ENCODE results near the gene SRGAP1. TPM values are rescaled to one million over a fixed set of nuclear protein-coding genes. Genes with fewer than 3 reads are reported as not detected.

Gene SRGAP1
- total and polyA plus RNA-seq, 2 of the 8 experiments (the other 6 are each of a cell fraction or from before 2014, with no cell fraction given): 3.2 to 7.3 TPM

- Histone ChIP-seq H3K4me1 (replicated peaks in 1 of 4; ENCODE audit: control insufficient read depth in 3 of 4, insufficient read depth in 4 of 4, low read length in 3 of 4) (peaks cover 0 to 8% (median 1%) of the 10 kb centered on the region in 4 experiments; a peak in 4 of 7 replicates), H2AFZ (ENCODE audit: low read length) (no peak overlapping the region), H2BK20ac (ENCODE audit: low read length) (no peak overlapping the region), H3K9me3 (ENCODE audit: insufficient read depth in 2 of 2, low read depth in 1 of 2, low read length in 1 of 2) (no peaks in the 10 kb centered on the region), H2BK12ac (ENCODE audit: low read depth, low read length) (no peak overlapping the region), H2BK120ac (replicated peaks; ENCODE audit: low read depth, low read length) (no peak overlapping the region), H3K14ac (ENCODE audit: insufficient read length) (no peak overlapping the region), H4K91ac (replicated peaks; ENCODE audit: insufficient read length, low read length) (no peak overlapping the region), H3K4me2 (ENCODE audit: insufficient read depth in 1 of 2, low read depth in 2 of 2, low read length in 2 of 2) (no peak overlapping the region), H3K27me3 (replicated peaks in 1 of 4; ENCODE audit: control insufficient read depth in 3 of 4, extremely low read depth in 1 of 4, insufficient read depth in 3 of 4, low read length in 3 of 4) (no peaks in the 10 kb centered on the region), H3K79me1 (ENCODE audit: low read depth, low read length) (peaks cover 2% of the 10 kb centered on the region; the same call in 1 of the 2 replicates), H3K4me3 (ENCODE audit: extremely low read depth in 1 of 4, insufficient read depth in 2 of 4, low read depth in 3 of 4, low read length in 4 of 4) (no peak overlapping the region), H3K23me2 (ENCODE audit: low read depth, low read length) (no peaks in the 10 kb centered on the region), H2BK5ac (ENCODE audit: low read depth, low read length) (no peak overlapping the region), H3K23ac (ENCODE audit: insufficient read length) (no peak overlapping the region), H4K8ac (ENCODE audit: extremely low read depth, insufficient read depth, low read length) (no peak overlapping the region), H3K18ac (ENCODE audit: extremely low read depth, low read length) (no peak overlapping the region), H3K9ac (replicated peaks in 1 of 4; ENCODE audit: extremely low read depth in 1 of 4, low read depth in 3 of 4, low read length in 3 of 4) (no peak overlapping the region), H3K4ac (replicated peaks; ENCODE audit: insufficient read length, low read depth, low read length) (no peak overlapping the region), H2AK5ac (ENCODE audit: low read depth, low read length) (no peak overlapping the region), H3K27ac (ENCODE audit: low read depth, low read length) (no peak overlapping the region), H2BK15ac (ENCODE audit: low read length) (no peak overlapping the region), H4K20me1 (replicated peaks in 1 of 2; ENCODE audit: control insufficient read depth in 1 of 2, insufficient read depth in 2 of 2, low read length in 2 of 2) (no peaks in the 10 kb centered on the region), H3K36me3 (ENCODE audit: control insufficient read depth in 2 of 4, insufficient read depth in 4 of 4, low read length in 3 of 4) (no peaks in the 10 kb centered on the region), H3K56ac (replicated peaks; ENCODE audit: insufficient read length, low read depth, low read length) (no peak overlapping the region), H3K79me2 (ENCODE audit: control insufficient read depth in 1 of 2, insufficient read depth in 2 of 2, low read length in 2 of 2) (no peaks in the 10 kb centered on the region; a peak in 1 of 4 replicates), H4K5ac (ENCODE audit: insufficient read length, low read depth, low read length) (no peak overlapping the region)
- POLR2A ChIA-PET (ENCODE audit: partially characterized antibody): interaction anchor here (1.0 to 1.1 kb wide), 2 partner anchors 9 to 30 kb away, joined by 3 read pairs; no protein-coding TSS in a partner anchor
- TF ChIP-seq KDM1A (IDR thresholded peaks at IDR 0.05; ENCODE audit: borderline replicate concordance, low read length) (peak; percentile 30; the same call in 1 of the 2 replicates), ASH2L (IDR thresholded peaks at IDR 0.05; ENCODE audit: low read length) (no peak), MAX (IDR thresholded peaks at IDR 0.05) (no peak)
- DNase-seq (ENCODE audit: low read depth in 1 of 2, low spot score in 2 of 2) (no peak), FAIRE-seq (no peak)
- WGBS, 2 experiments (ENCODE audit: extremely low coverage in 1 of 2, insufficient coverage in 1 of 2, insufficient read length in 1 of 2, insufficient replicate concordance in 2 of 2, low coverage in 1 of 2, low lambda C conversion rate in 2 of 2, missing lambda C conversion rate in 1 of 2): 87% methylated on average over 3 of the region's 3 CpGs; no CpG with 5 or more reads in 1 of the 2 experiments
- CTCF ChIA-PET (ENCODE audit: partially characterized antibody): interaction anchor here (1.0 to 2.1 kb wide), 2 partner anchors 13 to 39 kb away, joined by 5 to 7 read pairs; no protein-coding TSS in a partner anchor
Measured at GRCh38 chr12:63874897-63875480, 30.5 kb downstream of the SRGAP1 start.
